Peyer's patch (tissue), 4 donors: ENCODE measurements around the gene CILP2. TPM values are rescaled to one million over a fixed set of nuclear protein-coding genes. Genes with fewer than 3 reads are reported as not detected.

Experiments
- DNase-seq, 3 donors: peaks; one replicate each; pipeline ENCODE4 v3.0.0-alpha.2; 2017 to 2019
- H3K27ac ChIP-seq, 4 donors: fragments of 200-600 bp; sonication (generic); one replicate each; pipeline ENCODE4 v1.5.1; 2016 to 2019
- H3K27me3 ChIP-seq, 2 donors: fragments of 200-600 bp; sonication (generic); one replicate each; pipeline ENCODE4 v1.5.1; 2019
- H3K36me3 ChIP-seq, 3 donors: fragments of 200-600 bp; sonication (generic); one replicate each; pipeline ENCODE4 v1.5.1; 2016 to 2019
- H3K4me1 ChIP-seq, 4 donors: fragments of 200-600 bp; sonication (generic); one replicate each; pipeline ENCODE4 v1.5.1; 2016 to 2019
- H3K4me3 ChIP-seq, 4 donors: fragments of 200-600 bp; sonication (generic); 1 replicate in 3 of 4; 2 replicates in 1 of 4; pipeline ENCODE4 v1.5.1; 2016 to 2019; ENCODE audit warnings: mild to moderate bottlenecking in 1 of 4
- H3K9me3 ChIP-seq, 4 donors: fragments of 200-600 bp; sonication (generic); one replicate each; pipeline ENCODE4 v1.5.1; 2016 to 2019; ENCODE audit warnings: mild to moderate bottlenecking in 1 of 4
- POLR2A ChIP-seq, 2 donors: fragments of 450-650 bp; IDR thresholded peaks; one replicate each; pipeline ENCODE4 v1.5.1; 2017; ENCODE audit warnings: antibody characterized with exemption in 2 of 2, mild to moderate bottlenecking in 2 of 2, moderate library complexity in 2 of 2
- total RNA-seq, 4 donors: library from RNA; depleted of rRNA; stranded (reverse); fragments of >200 nt; gene quantifications; one replicate each; pipeline ENCODE4 v1.1.0, GENCODE V29; 2016
- TF ChIP-seq, protein P1 (sequence below), 6 experiments: fragments of 450-650 bp in 4 of 6; fragments of 200-600 bp in 2 of 6; sonication (generic) in 1 of 6; IDR thresholded peaks; one replicate each; pipeline ENCODE4 v1.5.1; 2017 to 2019; ENCODE audit warnings: antibody characterized with exemption in 6 of 6, mild to moderate bottlenecking in 3 of 6, moderate library complexity in 1 of 6

Gene CILP2
- total RNA-seq, 4 donors from 2014 or later, result not detected

GRCh38 chr19:19595171-19595701 lies 57.2 kb downstream of the CILP2 start:
- H3K9me3 ChIP-seq, result no peaks in the 10 kb centered on the region
- DNase-seq, result peak in 1 of 3 donors; percentile 56
- peaks cover 0 to 27% (median 11%) of the 10 kb centered on the region in 4 donors for H3K4me1 ChIP-seq
- TF ChIP-seq, protein P1, sequence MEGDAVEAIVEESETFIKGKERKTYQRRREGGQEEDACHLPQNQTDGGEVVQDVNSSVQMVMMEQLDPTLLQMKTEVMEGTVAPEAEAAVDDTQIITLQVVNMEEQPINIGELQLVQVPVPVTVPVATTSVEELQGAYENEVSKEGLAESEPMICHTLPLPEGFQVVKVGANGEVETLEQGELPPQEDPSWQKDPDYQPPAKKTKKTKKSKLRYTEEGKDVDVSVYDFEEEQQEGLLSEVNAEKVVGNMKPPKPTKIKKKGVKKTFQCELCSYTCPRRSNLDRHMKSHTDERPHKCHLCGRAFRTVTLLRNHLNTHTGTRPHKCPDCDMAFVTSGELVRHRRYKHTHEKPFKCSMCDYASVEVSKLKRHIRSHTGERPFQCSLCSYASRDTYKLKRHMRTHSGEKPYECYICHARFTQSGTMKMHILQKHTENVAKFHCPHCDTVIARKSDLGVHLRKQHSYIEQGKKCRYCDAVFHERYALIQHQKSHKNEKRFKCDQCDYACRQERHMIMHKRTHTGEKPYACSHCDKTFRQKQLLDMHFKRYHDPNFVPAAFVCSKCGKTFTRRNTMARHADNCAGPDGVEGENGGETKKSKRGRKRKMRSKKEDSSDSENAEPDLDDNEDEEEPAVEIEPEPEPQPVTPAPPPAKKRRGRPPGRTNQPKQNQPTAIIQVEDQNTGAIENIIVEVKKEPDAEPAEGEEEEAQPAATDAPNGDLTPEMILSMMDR (IDR thresholded peaks at IDR 0.05), result no peak
- no peak for TF ChIP-seq POLR2A (IDR thresholded peaks at IDR 0.05)
- H3K27me3 ChIP-seq, result no peaks in the 10 kb centered on the region
- no peak overlapping the region for H3K4me3 ChIP-seq
- H3K27ac ChIP-seq, result peak overlapping the region; percentile 1 to 82 (median 10)
- no peaks in the 10 kb centered on the region for H3K36me3 ChIP-seq

Other genes starting within 250 kb of the CILP2 start
- 10 to 100 TPM; 49.5 to 58.6 (median 55.2) TPM for gene SUGP1, start 217.8 kb upstream of the CILP2 start, total RNA-seq
- 100 to 1,000 TPM in 3 of 4 donors, 10 to 100 TPM in 1; 79.3 to 160 (median 130) TPM for gene MAU2, start 217.4 kb upstream of the CILP2 start, total RNA-seq
- 10 to 100 TPM; 67.8 to 99.9 (median 79.8) TPM for gene GATAD2A, start 132.6 kb upstream of the CILP2 start, total RNA-seq
- gene TSSK6, start 22.7 kb upstream of the CILP2 start, total RNA-seq, result 10 to 100 TPM in 2 of 4 donors, 1 to 10 TPM in 2; 3.0 to 14.0 (median 10.0) TPM
- 100 to 1,000 TPM in 3 of 4 donors, 10 to 100 TPM in 1; 40.7 to 188 (median 126) TPM for gene NDUFA13, start 22.0 kb upstream of the CILP2 start, total RNA-seq
- 1 to 10 TPM; 4.4 to 9.9 (median 5.6) TPM for gene YJEFN3, start 9.4 kb upstream of the CILP2 start, total RNA-seq
- gene PBX4, start 80.4 kb downstream of the CILP2 start, total RNA-seq, result 10 to 100 TPM in 3 of 4 donors, 1 to 10 TPM in 1; 6.8 to 23.1 (median 14.1) TPM
- gene LPAR2, start 90.0 kb downstream of the CILP2 start, total RNA-seq, result 10 to 100 TPM; 14.9 to 44.2 (median 34.6) TPM
- 10 to 100 TPM; 28.0 to 66.8 (median 42.8) TPM for gene GMIP, start 105.4 kb downstream of the CILP2 start, total RNA-seq
- gene ATP13A1, start 125.4 kb downstream of the CILP2 start, total RNA-seq, result 100 to 1,000 TPM; 223 to 465 (median 285) TPM
- 10 to 100 TPM; 10.1 to 52.8 (median 15.8) TPM for gene ZNF101, start 130.6 kb downstream of the CILP2 start, total RNA-seq
- 10 to 100 TPM in 1 of 4 donors, 1 to 10 TPM in 3; 1.9 to 11.6 (median 6.4) TPM for gene ZNF14, start 194.8 kb downstream of the CILP2 start, total RNA-seq